ENCODE measurements around the gene FAF2.
"Not testable (repeated sequence)": the region's sequence is repeated elsewhere in the genome, so short reads cannot be mapped to it uniquely, and the experiment has no call there.

Gene FAF2

GRCh38 chr5:176447978-176448608 is at the start of gene FAF2:
TSS of gene FAF2 (plus strand) at chr5:176448385. CDS start at chr5:176448408, 23 bp downstream.
- peak within 1 kb of the TSS; percentile 86 for H3K27ac ChIP-seq
- TF ChIP-seq ZFX (IDR thresholded peaks at IDR 0.05; ENCODE audit: borderline replicate concordance) = no peak
- peak; percentile 99 for TF ChIP-seq CTCF (IDR thresholded peaks at IDR 0.05)

GRCh38 chr5:176400382-176401156 is 47.6 kb upstream of the FAF2 start:
- H3K27ac ChIP-seq = no peak overlapping the region
- TF ChIP-seq ZFX (IDR thresholded peaks at IDR 0.05; ENCODE audit: borderline replicate concordance) (no peak), CTCF (IDR thresholded peaks at IDR 0.05) (no peak)

GRCh38 chr5:176401281-176402205 is 46.6 kb upstream of the FAF2 start:
- no peak overlapping the region for H3K27ac ChIP-seq
- no peak for TF ChIP-seq CTCF (IDR thresholded peaks at IDR 0.05)
- TF ChIP-seq ZFX (IDR thresholded peaks at IDR 0.05; ENCODE audit: borderline replicate concordance) = no peak

- no peak overlapping the region for H3K27ac ChIP-seq
- TF ChIP-seq CTCF (IDR thresholded peaks at IDR 0.05) (no peak), ZFX (IDR thresholded peaks at IDR 0.05; ENCODE audit: borderline replicate concordance) (no peak)
Observed at GRCh38 chr5:176405656-176406435, 42.3 kb upstream of the FAF2 start.

GRCh38 chr5:176406436-176407052 is 41.6 kb upstream of the FAF2 start:
- TF ChIP-seq ZFX (IDR thresholded peaks at IDR 0.05; ENCODE audit: borderline replicate concordance) = no peak
- TF ChIP-seq CTCF (IDR thresholded peaks at IDR 0.05) = no peak
- H3K27ac ChIP-seq = no peak overlapping the region

- no peak overlapping the region for H3K27ac ChIP-seq
Observed at GRCh38 chr5:176407456-176408251, 40.5 kb upstream of the FAF2 start.

GRCh38 chr5:176408252-176408573 is 40.0 kb upstream of the FAF2 start:
- H3K27ac ChIP-seq = not testable (repeated sequence)

More at GRCh38 chr5:176407456-176408251, 40.5 kb upstream of the FAF2 start:
- TF ChIP-seq CTCF (IDR thresholded peaks at IDR 0.05) (no peak), ZFX (IDR thresholded peaks at IDR 0.05; ENCODE audit: borderline replicate concordance) (no peak)

All from 22Rv1 (cell line).